OCI-LY3 (cell line): ENCODE data around the gene GMPR.

Source experiments
- CTCF ChIP-seq: fragments of 200-600, 300-600 bp; sonication (generic); IDR thresholded peaks from 2 replicates; pipeline ENCODE4 v1.5.1; 2014; ENCODE audit warnings: antibody characterized with exemption, low read length, low read depth
- EZH2phosphoT487 ChIP-seq: fragments of 200-600 bp; shearing (Covaris generic); IDR thresholded peaks from 2 replicates; pipeline ENCODE4 v1.6.1; 2018; ENCODE audit warnings: antibody characterized with exemption, mixed run types, low read depth

- no peak for TF ChIP-seq CTCF
- no peak for TF ChIP-seq EZH2phosphoT487
These were observed 27.3 kb downstream of the GMPR start for GRCh38 chr6:16265351-16266341.
